Lower lobe of right lung (tissue), 2 donors: ENCODE data around the gene MYOD1. TPM values are rescaled to one million over a fixed set of nuclear protein-coding genes. Genes with fewer than 3 reads are reported as not detected.

Experiments
- ATAC-seq, 2 donors: fragments of 200-7000 bp; cut with Tn5 transposase; one replicate each; pipeline ENCODE4 v1.9.1; 2020 to 2022; ENCODE audit warnings: mild to moderate bottlenecking in 2 of 2, moderate library complexity in 2 of 2
- DNase-seq: peaks from one replicate; pipeline ENCODE4 v3.0.0-alpha.2; 2020
- H3K27ac ChIP-seq: fragments of 200-600 bp; one replicate; pipeline ENCODE4 v1.8.0; 2022
- H3K27me3 ChIP-seq: fragments of 200-600 bp; one replicate; pipeline ENCODE4 v1.8.0; 2022; ENCODE audit warnings: low read depth
- H3K36me3 ChIP-seq: fragments of 200-600 bp; one replicate; pipeline ENCODE4 v1.8.0; 2022; ENCODE audit warnings: mild to moderate bottlenecking
- H3K4me1 ChIP-seq: fragments of 200-600 bp; one replicate; pipeline ENCODE4 v1.8.0; 2022
- H3K4me3 ChIP-seq: fragments of 200-600 bp; one replicate; pipeline ENCODE4 v1.8.0; 2022; ENCODE audit warnings: mild to moderate bottlenecking
- H3K9me3 ChIP-seq: fragments of 200-600 bp; one replicate; pipeline ENCODE4 v1.8.0; 2022
- intact Hi-C: fragments of 100-400 bp; cut with DNase I; formaldehyde crosslinking; loops from one replicate; pipeline ENCODE4 v1.11.0; 2022
- total RNA-seq: library from RNA; stranded (reverse); fragmentation: NEBNext Ultra II Directional; extraction: Animal tissue kit (Norgen Biotek cat#: 25700); gene quantifications from one replicate; pipeline ENCODE4 v1.2.1, GENCODE V29; 2021
- TF ChIP-seq, protein P1 (sequence below): fragments of 200-600 bp; IDR thresholded peaks from one replicate; pipeline ENCODE4 v1.8.0; 2022; ENCODE audit warnings: antibody characterized with exemption, mild to moderate bottlenecking
- donor health status: DM: no; HTN: yes; CAD: no; lungs with severe emphysema.

MYOD1 gene
- total RNA-seq, 1 donor from 2014 or later, result not detected

DNA sequence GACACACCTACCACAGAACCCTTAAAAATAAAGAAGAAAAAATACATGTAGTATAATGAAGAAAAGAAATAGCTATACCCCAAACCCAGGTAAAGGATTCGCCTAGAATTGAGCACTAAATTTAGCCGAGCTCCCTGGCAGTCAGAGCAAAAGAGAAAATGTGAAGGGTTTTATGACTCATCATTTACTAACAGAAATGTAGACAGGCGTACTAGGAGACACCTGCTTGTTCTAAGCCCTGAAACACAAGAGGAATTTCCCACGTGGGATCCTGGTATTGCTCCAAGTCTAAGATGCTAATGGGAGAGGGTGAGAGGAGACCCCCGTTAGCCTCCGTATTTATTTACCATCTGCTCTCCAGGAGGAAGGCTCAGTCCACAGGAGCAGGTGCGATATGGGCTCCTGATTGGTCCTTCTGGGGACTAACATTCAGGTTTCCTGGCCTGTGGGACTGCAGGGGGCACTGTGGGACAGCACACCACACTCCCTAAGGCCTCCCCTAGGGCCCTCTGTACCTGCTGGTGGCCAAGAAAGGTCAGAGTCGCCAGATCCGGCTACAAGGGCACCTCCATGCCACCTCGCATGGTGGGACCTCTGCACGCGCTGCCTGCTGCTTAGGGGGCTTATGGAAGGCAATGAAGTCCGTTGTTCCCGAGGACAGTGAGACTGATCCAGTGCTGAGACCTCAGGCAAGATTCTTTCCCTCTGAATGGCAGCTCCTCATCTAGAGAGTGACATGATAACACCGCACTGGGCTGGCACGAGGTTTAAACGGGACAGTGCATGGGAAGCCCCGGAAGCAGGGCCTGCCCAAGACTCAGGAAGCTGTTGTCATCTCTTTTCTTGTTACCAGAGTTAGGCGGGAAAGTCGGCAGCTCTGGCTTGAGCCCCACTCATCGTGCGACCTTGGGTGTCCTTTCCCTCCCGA, 41.0 kb downstream of the MYOD1 start:
- Histone ChIP-seq H3K4me3 (no peak overlapping the region), H3K27me3 (no peaks in the 10 kb centered on the region), H3K4me1 (no peaks in the 10 kb centered on the region), H3K9me3 (peaks cover 4% of the 10 kb centered on the region), H3K27ac (no peak overlapping the region), H3K36me3 (no peaks in the 10 kb centered on the region)
- intact Hi-C loops, result no loop called here
- peak; percentile 47 to 58 for ATAC-seq
- TF ChIP-seq, protein P1, sequence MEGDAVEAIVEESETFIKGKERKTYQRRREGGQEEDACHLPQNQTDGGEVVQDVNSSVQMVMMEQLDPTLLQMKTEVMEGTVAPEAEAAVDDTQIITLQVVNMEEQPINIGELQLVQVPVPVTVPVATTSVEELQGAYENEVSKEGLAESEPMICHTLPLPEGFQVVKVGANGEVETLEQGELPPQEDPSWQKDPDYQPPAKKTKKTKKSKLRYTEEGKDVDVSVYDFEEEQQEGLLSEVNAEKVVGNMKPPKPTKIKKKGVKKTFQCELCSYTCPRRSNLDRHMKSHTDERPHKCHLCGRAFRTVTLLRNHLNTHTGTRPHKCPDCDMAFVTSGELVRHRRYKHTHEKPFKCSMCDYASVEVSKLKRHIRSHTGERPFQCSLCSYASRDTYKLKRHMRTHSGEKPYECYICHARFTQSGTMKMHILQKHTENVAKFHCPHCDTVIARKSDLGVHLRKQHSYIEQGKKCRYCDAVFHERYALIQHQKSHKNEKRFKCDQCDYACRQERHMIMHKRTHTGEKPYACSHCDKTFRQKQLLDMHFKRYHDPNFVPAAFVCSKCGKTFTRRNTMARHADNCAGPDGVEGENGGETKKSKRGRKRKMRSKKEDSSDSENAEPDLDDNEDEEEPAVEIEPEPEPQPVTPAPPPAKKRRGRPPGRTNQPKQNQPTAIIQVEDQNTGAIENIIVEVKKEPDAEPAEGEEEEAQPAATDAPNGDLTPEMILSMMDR, result peak; percentile 50
- DNase-seq, result no peak

DNA sequence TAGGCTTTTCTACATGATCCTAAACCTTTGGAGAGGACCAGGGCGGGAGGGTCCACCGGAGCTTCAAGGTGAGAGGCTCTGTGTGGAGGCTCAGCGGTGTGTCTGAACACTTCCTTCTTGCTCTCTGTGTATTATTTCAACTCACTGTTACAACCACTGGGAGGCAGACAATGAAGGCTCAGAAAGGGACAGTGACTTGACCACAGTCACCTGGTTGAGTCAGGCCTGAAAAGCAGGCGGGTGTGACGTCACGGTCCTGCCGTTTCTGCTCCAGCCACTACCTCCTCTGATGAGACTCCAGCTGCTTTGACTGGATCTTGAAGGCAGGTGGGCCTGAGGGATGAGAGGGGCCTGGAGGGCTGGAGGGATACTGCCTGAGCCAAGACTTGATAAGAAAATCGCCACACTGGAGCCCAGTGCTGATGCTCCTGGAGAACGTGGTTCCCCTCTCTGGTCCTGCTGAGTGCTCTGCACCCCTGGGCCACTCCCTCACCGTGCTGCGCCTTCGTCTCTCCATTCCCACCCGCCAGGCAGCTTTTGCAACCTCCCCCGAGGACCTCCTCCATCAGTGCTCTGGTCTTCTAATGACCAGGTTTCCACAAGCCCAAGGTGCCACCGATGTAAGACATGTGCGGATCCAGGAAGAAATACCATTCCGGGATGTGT, 43.1 kb downstream of the MYOD1 start:
- H3K4me1 ChIP-seq, result no peaks in the 10 kb centered on the region
- DNase-seq, result no peak
- H3K27me3 ChIP-seq, result no peaks in the 10 kb centered on the region
- ATAC-seq, result no peak
- H3K36me3 ChIP-seq, result no peaks in the 10 kb centered on the region
- peaks cover 4% of the 10 kb centered on the region for H3K9me3 ChIP-seq
- intact Hi-C loops, result no loop called here
- no peak overlapping the region for H3K4me3 ChIP-seq
- no peak overlapping the region for H3K27ac ChIP-seq
- TF ChIP-seq, protein P1, result no peak

DNA sequence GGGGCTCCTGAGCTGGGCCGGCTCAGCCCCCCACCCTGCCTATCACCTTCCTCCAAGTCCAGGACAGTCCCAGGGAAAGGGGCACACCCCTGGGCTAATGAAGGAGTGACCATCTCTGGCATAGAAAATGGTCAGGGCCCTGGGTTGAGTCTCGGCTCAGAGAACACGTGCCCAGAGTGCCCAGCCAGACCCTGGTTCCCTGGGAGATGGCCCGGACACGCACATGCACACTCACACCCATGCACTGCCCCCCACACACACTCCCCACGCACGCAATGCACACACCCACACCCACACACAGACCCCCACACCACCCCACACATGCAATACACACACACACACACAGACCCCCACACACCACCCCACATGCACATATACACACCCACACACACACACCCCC, 43.9 kb downstream of the MYOD1 start:
- Histone ChIP-seq H3K36me3 (no peaks in the 10 kb centered on the region), H3K4me3 (no peak overlapping the region), H3K27ac (no peak overlapping the region), H3K9me3 (peaks cover 3% of the 10 kb centered on the region), H3K27me3 (no peaks in the 10 kb centered on the region), H3K4me1 (no peaks in the 10 kb centered on the region)
- DNase-seq (no peak), ATAC-seq (no peak)
- intact Hi-C loops, result no loop called here
- TF ChIP-seq, protein P1, result no peak

DNA sequence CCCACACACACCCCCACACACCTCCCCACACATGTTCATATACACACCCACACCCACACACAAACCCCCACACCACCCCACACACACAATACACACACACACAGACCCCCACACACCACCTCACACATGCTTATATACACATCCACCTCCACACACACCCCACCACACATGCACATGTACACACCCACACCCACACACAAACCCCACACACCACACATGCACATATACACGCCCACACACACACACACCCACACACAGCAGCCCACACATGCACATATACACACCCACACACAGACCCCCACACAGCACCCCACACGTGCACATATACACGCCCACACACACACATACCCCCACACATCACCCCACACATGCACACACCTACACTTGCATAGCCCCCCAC, 44.3 kb downstream of the MYOD1 start:
- H3K36me3 ChIP-seq, result no peaks in the 10 kb centered on the region
- DNase-seq, result no peak
- H3K9me3 ChIP-seq, result no peaks in the 10 kb centered on the region
- H3K4me1 ChIP-seq, result no peaks in the 10 kb centered on the region
- H3K27me3 ChIP-seq, result no peaks in the 10 kb centered on the region
- intact Hi-C loops, result no loop called here
- H3K4me3 ChIP-seq, result no peak overlapping the region
- no peak overlapping the region for H3K27ac ChIP-seq
- TF ChIP-seq, protein P1, result no peak
- ATAC-seq, result no peak

DNA sequence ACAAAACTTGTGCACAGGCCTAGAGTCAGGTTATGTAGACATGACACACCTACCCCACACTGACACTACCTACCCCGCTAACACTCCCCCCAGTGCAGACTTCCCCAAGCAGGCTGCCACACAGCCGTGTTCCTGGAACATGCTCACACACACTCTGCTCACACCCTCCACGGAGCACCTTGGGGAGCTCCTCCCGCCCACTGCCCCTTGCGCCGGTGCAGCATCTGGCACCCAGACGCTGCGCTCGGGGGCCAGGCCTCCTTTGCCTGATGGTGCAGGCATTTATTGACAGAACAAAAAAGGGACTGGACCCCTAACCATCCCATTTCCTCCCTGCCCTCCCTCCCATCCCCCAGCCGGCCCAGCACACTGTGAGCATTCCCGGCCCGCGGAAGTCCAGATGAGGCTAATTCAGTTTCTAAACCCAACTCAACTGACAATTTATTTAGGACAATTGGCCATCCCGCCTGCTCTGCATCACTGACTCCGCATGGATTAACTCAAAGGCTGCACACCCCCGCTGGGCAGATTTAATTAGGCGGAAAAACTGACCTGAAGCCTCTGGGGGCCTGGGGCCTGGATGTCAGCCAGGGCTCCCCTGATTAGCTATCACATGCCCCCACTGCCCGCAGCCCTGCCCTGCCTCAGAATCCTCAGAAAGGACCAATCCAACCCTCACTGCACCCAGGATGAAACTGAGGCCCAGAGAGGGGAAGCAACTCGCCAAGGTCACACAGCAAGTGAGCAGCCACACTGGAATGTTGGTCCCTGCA, 45.3 kb downstream of the MYOD1 start:
- Histone ChIP-seq H3K36me3 (no peaks in the 10 kb centered on the region), H3K4me3 (no peak overlapping the region), H3K9me3 (no peaks in the 10 kb centered on the region), H3K27ac (no peak overlapping the region), H3K4me1 (no peaks in the 10 kb centered on the region), H3K27me3 (no peaks in the 10 kb centered on the region)
- TF ChIP-seq, protein P1, result no peak
- DNase-seq, result peak; percentile 42
- intact Hi-C loops, result no loop called here
- no peak for ATAC-seq
